GM06990 (cell line): ENCODE data around the gene AHNAK2.
A peak's percentile ranks its signal among the peaks of the same experiment; 100 is the strongest.

Experiments used
- DNase-seq: peaks from one replicate; pipeline ENCODE4 v3.0.0-alpha.2; 2011; ENCODE audit not compliant: insufficient read length; ENCODE audit errors: extremely low read depth
- H3K27me3 ChIP-seq: replicated peaks from 2 replicates; pipeline ENCODE4 v1.6.0; 2011; ENCODE audit warnings: low read length; ENCODE audit not compliant: control insufficient read depth, insufficient read depth
- H3K36me3 ChIP-seq: 2 replicates; pipeline ENCODE4 v1.5.1; 2011; ENCODE audit warnings: low read length; ENCODE audit not compliant: control insufficient read depth, insufficient read depth
- H3K4me3 ChIP-seq: replicated peaks from 2 replicates; pipeline ENCODE4 v1.5.1; 2011; ENCODE audit warnings: low read depth, mild to moderate bottlenecking, control low read depth, low read length
- TF ChIP-seq, protein P1 (sequence below): IDR thresholded peaks from 2 replicates; pipeline ENCODE4 v1.5.1; 2011; ENCODE audit warnings: low read length, control low read depth, mild to moderate bottlenecking, inconsistent platforms; ENCODE audit not compliant: insufficient read depth, poor library complexity, severe bottlenecking

AHNAK2 gene

DNA sequence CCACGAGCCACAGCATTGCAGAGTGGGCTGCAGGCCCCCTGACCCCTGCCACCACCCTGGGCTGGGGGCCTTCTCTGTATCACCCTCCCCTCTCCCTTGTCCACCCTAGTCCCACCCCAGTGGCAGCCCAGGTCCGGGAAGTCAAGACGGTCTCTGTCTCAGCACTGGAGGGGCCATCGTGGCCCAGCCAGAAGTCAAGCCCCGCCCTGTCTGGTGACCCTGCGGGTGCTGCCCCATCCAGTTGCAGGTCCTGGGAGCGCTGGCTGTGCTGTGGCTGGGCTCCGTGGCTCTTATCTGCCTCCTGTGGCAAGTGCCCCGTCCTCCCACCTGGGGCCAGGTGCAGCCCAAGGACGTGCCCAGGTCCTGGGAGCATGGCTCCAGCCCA is 50.8 kb downstream of the AHNAK2 start:
- H3K4me3 ChIP-seq, result no peak overlapping the region
- TF ChIP-seq, protein P1, sequence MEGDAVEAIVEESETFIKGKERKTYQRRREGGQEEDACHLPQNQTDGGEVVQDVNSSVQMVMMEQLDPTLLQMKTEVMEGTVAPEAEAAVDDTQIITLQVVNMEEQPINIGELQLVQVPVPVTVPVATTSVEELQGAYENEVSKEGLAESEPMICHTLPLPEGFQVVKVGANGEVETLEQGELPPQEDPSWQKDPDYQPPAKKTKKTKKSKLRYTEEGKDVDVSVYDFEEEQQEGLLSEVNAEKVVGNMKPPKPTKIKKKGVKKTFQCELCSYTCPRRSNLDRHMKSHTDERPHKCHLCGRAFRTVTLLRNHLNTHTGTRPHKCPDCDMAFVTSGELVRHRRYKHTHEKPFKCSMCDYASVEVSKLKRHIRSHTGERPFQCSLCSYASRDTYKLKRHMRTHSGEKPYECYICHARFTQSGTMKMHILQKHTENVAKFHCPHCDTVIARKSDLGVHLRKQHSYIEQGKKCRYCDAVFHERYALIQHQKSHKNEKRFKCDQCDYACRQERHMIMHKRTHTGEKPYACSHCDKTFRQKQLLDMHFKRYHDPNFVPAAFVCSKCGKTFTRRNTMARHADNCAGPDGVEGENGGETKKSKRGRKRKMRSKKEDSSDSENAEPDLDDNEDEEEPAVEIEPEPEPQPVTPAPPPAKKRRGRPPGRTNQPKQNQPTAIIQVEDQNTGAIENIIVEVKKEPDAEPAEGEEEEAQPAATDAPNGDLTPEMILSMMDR, result no peak
- DNase-seq, result no peak
- H3K27me3 ChIP-seq, result no peaks in the 10 kb centered on the region
- H3K36me3 ChIP-seq, result no peaks in the 10 kb centered on the region

DNA sequence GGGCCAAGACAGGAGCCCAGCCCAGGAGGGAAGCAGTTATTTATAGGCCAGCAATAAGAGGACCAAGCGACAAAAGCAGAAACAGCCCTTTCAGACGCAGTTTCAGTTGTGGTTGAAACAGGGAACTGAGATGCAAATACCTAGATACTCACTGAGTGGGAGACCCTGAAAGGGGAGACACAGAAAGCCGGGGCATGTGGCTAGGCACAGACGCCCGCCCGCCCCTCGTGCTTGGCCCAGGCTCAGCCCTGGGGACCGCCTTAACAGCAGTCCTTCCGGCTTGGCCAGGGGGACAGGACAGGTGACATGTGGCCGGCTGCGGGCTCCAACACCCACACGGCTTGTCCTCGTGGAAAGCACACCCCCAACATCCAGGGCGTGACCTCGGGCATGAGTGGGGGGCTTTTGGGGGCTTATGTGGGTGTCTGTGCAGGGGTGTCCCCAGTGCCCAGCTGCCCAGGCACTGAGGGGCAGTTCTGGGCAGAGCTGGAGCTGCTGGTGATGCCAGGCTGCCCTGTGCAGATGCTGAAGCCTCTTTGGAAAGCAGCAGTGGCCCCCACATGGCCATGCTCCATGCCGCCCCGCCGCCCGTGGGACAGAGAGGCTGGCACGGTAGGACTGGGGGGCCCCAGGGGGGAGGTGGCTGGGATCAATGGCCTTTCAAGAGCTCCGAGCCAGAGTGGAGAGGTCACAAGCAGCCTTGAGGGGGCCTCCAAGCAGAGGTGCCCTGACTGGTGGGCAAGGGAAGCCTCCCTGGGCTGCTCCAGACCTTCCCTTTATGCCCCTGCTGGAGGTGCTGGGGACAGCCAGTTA is 51.3 kb downstream of the AHNAK2 start:
- no peaks in the 10 kb centered on the region for H3K36me3 ChIP-seq
- no peaks in the 10 kb centered on the region for H3K27me3 ChIP-seq
- peak overlapping the region; percentile 20; the same call in 1 of the 2 replicates for H3K4me3 ChIP-seq

GRCh38 chr14:104925855-104926609 is 52.1 kb downstream of the AHNAK2 start:
- H3K36me3 ChIP-seq, result no peaks in the 10 kb centered on the region
- no peaks in the 10 kb centered on the region for H3K27me3 ChIP-seq
- H3K4me3 ChIP-seq, result peak overlapping the region; percentile 20; the same call in 1 of the 2 replicates
- TF ChIP-seq, protein P1, result no peak
- DNase-seq, result no peak

More for the DNA sequence above, 51.3 kb downstream of the AHNAK2 start:
- TF ChIP-seq, protein P1, result no peak
- DNase-seq, result peak; percentile 82

- DNase-seq, result no peak
- no peak overlapping the region for H3K4me3 ChIP-seq
- TF ChIP-seq, protein P1, result no peak
- H3K36me3 ChIP-seq, result no peaks in the 10 kb centered on the region
- no peaks in the 10 kb centered on the region for H3K27me3 ChIP-seq
Measured at GRCh38 chr14:104925214-104925854, 52.8 kb downstream of the AHNAK2 start.

- no peak within 1 kb of the TSS for H3K4me3 ChIP-seq
- DNase-seq, result peak; percentile 72
- no peaks in the 10 kb centered on the region for H3K36me3 ChIP-seq
- TF ChIP-seq, protein P1, result no peak
- H3K27me3 ChIP-seq, result no peaks in the 10 kb centered on the region
Measured at GRCh38 chr14:104924421-104925213, 53.6 kb downstream of the AHNAK2 start, which contains the start of gene PLD4. Gene PLD4, plus strand, starts transcription at chr14:104924879. Its CDS starts 2,262 bp downstream, at chr14:104927141.
